ENCODE results near the gene FGFRL1. TPM values are rescaled to one million over a fixed set of nuclear protein-coding genes. Genes with fewer than 3 reads are reported as not detected.
"Not testable (repeated sequence)": the region's sequence is repeated elsewhere in the genome, so short reads cannot be mapped to it uniquely, and the experiment has no call there.

Gene FGFRL1
- total and polyA plus RNA-seq, 2 experiments from 2014 or later = 28.1 to 34.0 TPM

DNA sequence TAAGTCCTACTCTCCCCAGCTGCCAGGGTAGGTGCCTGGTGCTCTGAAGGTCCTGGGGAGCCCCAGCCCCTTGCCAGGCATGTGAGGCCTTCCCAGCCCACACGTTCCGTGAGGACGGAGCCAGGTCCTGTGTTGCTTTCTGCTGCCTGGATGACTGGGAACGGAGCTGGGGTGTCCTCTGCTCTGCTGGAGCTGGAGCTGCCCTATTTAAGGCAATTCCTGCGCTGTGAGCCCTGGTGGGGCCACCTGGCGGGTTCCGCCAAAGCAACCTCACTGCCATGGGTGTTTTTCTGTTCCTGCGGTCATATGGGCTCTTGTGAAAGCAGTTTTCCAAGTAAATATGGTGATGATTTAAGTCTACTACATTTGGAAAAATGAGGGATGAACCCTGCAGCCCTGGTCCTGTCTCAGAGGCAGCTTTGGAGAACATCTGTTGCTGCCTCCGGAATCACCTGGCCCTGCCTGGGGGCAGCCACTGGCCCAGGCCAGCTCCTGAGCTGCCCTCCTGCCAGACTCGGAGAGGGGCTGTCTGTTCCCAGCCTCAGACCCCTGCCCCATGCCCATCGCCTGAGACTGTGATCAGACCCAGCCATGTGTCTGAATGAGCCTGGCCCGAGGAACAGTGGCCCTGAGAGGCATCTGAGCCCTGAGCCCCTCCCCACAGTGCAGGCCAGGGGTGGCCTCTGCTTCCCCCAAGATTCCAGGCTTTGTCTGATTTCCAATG lies 33.2 kb downstream of the FGFRL1 start:
- H3K27ac ChIP-seq = peak overlapping the region; percentile 89
- peak overlapping the region; percentile 31 for H2AFZ ChIP-seq
- no peak overlapping the region for H3K4me3 ChIP-seq
- H3K4me1 ChIP-seq (ENCODE audit: insufficient read depth) = peaks cover 34% of the 10 kb centered on the region
- no peaks in the 10 kb centered on the region for H3K9me3 ChIP-seq (ENCODE audit: low read depth)
- DNase-seq (ENCODE audit: low spot score) = no peak
- no peaks in the 10 kb centered on the region for H3K9me2 ChIP-seq (replicated peaks; ENCODE audit: insufficient read depth)
- no peaks in the 10 kb centered on the region for H3K79me2 ChIP-seq
- peak overlapping the region; percentile 64 for H3K4me2 ChIP-seq
- 94% methylated on average over 12 of the region's 12 CpGs for WGBS (ENCODE audit: low lambda C conversion rate, missing lambda C conversion rate)
- H3K36me3 ChIP-seq (replicated peaks; ENCODE audit: insufficient read depth, low read depth) = no peaks in the 10 kb centered on the region
- H4K20me1 ChIP-seq (ENCODE audit: insufficient read depth, poor library complexity, severe bottlenecking) = no peaks in the 10 kb centered on the region
- H3K27me3 ChIP-seq = no peaks in the 10 kb centered on the region
- TF ChIP-seq EZH2 (IDR thresholded peaks at IDR 0.05; ENCODE audit: borderline replicate concordance) (no peak), EZH2phosphoT487 (IDR thresholded peaks at IDR 0.05; ENCODE audit: low read depth, severe bottlenecking, unreplicated experiment) (no peak)
- TF ChIP-seq, protein P1, sequence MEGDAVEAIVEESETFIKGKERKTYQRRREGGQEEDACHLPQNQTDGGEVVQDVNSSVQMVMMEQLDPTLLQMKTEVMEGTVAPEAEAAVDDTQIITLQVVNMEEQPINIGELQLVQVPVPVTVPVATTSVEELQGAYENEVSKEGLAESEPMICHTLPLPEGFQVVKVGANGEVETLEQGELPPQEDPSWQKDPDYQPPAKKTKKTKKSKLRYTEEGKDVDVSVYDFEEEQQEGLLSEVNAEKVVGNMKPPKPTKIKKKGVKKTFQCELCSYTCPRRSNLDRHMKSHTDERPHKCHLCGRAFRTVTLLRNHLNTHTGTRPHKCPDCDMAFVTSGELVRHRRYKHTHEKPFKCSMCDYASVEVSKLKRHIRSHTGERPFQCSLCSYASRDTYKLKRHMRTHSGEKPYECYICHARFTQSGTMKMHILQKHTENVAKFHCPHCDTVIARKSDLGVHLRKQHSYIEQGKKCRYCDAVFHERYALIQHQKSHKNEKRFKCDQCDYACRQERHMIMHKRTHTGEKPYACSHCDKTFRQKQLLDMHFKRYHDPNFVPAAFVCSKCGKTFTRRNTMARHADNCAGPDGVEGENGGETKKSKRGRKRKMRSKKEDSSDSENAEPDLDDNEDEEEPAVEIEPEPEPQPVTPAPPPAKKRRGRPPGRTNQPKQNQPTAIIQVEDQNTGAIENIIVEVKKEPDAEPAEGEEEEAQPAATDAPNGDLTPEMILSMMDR (IDR thresholded peaks at IDR 0.05; ENCODE audit: poor library complexity) = no peak

DNA sequence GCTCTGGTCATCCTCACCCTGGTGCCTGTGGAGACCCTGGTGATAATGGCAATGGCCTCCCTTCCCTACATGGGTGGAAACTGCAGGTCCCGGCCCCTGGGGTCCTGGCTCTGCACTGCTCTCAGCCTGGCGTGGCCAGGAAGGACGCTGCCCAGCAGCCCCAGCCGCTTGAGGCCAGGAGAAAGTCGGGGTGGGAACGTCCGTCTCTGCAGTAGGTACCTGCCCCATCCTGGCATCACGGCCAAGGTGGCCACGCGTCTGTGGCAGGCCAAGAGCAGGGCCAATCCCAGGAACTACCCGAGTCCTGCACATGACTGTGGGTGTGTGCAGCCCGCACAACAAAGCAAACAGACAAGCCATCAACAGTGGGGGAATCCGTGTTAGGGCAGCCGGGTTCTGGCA lies 33.8 kb downstream of the FGFRL1 start:
- Histone ChIP-seq H3K27ac (no peak overlapping the region), H2AFZ (no peak overlapping the region), H3K9me3 (ENCODE audit: low read depth) (no peaks in the 10 kb centered on the region), H3K4me1 (ENCODE audit: insufficient read depth) (peaks cover 29% of the 10 kb centered on the region), H3K4me2 (no peak overlapping the region), H3K4me3 (no peak overlapping the region), H3K36me3 (replicated peaks; ENCODE audit: insufficient read depth, low read depth) (no peaks in the 10 kb centered on the region), H4K20me1 (ENCODE audit: insufficient read depth, poor library complexity, severe bottlenecking) (no peaks in the 10 kb centered on the region), H3K27me3 (no peaks in the 10 kb centered on the region), H3K79me2 (no peaks in the 10 kb centered on the region), H3K9me2 (replicated peaks; ENCODE audit: insufficient read depth) (no peaks in the 10 kb centered on the region)
- no peak for DNase-seq (ENCODE audit: low spot score)
- TF ChIP-seq EZH2phosphoT487 (IDR thresholded peaks at IDR 0.05; ENCODE audit: low read depth, severe bottlenecking, unreplicated experiment) (no peak), EZH2 (IDR thresholded peaks at IDR 0.05; ENCODE audit: borderline replicate concordance) (no peak)
- TF ChIP-seq, protein P1 (IDR thresholded peaks at IDR 0.05; ENCODE audit: poor library complexity) = no peak
- 91% methylated on average over 9 of the region's 14 CpGs for WGBS (ENCODE audit: low lambda C conversion rate, missing lambda C conversion rate)

DNA sequence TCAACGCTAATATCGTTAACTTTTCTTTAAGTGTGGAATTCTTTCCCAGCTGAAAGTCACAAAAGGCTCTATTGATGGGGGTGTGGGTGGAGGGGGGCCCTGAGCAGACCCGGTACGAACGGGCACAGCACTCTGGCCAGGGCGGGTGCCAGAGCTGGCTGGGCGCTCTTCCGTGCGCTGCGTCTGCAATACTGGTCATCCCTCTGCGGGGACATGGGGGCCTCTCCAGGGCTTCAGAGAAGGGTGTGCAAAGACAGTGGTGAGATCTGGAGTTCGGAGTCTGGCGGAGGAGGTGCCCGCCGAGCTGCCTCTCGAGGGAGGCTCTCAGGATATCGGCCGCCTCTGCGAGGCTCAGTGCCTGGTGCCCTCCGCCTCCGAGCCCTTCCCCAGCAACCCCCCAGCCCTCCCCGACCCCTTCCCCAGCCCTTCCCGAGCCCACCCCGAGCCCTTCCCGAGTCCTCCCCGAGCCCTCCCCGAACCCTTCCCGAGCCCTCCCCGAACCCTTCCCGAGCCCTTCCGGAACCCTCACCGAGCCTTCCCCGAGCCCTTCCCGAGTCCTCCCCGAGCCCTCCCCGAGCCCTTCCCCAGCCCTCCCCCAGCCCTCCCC lies 34.3 kb downstream of the FGFRL1 start:
- H3K4me3 ChIP-seq = no peak overlapping the region
- H2AFZ ChIP-seq = no peak overlapping the region
- 91% methylated on average over 8 of the region's 36 CpGs for WGBS (ENCODE audit: low lambda C conversion rate, missing lambda C conversion rate)
- no peak for DNase-seq (ENCODE audit: low spot score)
- H3K27ac ChIP-seq = no peak overlapping the region
- no peaks in the 10 kb centered on the region for H3K27me3 ChIP-seq
- H3K36me3 ChIP-seq (replicated peaks; ENCODE audit: insufficient read depth, low read depth) = no peaks in the 10 kb centered on the region
- no peaks in the 10 kb centered on the region for H3K9me3 ChIP-seq (ENCODE audit: low read depth)
- TF ChIP-seq EZH2phosphoT487 (IDR thresholded peaks at IDR 0.05; ENCODE audit: low read depth, severe bottlenecking, unreplicated experiment) = no peak
- TF ChIP-seq, protein P1 (IDR thresholded peaks at IDR 0.05; ENCODE audit: poor library complexity) = no peak
- TF ChIP-seq EZH2 (IDR thresholded peaks at IDR 0.05; ENCODE audit: borderline replicate concordance) = no peak
- H3K4me1 ChIP-seq (ENCODE audit: insufficient read depth) = peaks cover 28% of the 10 kb centered on the region
- no peak overlapping the region for H3K4me2 ChIP-seq
- H3K79me2 ChIP-seq = no peaks in the 10 kb centered on the region
- no peaks in the 10 kb centered on the region for H4K20me1 ChIP-seq (ENCODE audit: insufficient read depth, poor library complexity, severe bottlenecking)
- no peaks in the 10 kb centered on the region for H3K9me2 ChIP-seq (replicated peaks; ENCODE audit: insufficient read depth)

DNA sequence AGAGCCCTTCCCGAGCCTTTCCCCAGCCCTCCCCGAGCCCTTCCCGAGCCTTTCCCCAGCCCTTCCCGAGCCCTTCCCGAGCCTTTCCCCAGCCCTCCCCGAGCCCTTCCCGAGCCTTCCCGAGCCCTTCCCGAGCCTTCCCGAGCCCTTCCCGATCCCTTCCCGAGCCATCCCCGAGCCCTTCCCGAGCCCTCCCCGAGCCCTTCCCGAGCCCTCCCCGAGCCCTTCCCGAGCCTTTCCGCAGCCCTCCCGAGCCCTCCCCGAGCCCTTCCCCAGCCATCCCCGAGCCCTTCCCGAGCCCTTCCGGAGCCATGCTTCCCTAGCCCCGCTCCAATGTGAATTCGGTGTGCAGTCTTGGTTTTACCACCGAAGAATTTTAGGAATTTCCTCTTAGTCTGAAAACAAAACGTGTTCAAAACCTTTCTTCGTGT lies 35.2 kb downstream of the FGFRL1 start:
- peak; percentile 82 for DNase-seq (ENCODE audit: low spot score)
- H3K4me3 ChIP-seq; H4K20me1 ChIP-seq (ENCODE audit: insufficient read depth, poor library complexity, severe bottlenecking); H2AFZ ChIP-seq; H3K27me3 ChIP-seq; H3K79me2 ChIP-seq; H3K9me3 ChIP-seq (ENCODE audit: low read depth); H3K27ac ChIP-seq; H3K36me3 ChIP-seq (replicated peaks; ENCODE audit: insufficient read depth, low read depth); H3K9me2 ChIP-seq (replicated peaks; ENCODE audit: insufficient read depth): not testable (repeated sequence)
- Histone ChIP-seq H3K4me2 (peak overlapping the region; percentile 26), H3K4me1 (ENCODE audit: insufficient read depth) (peaks cover 21% of the 10 kb centered on the region)
- WGBS (ENCODE audit: low lambda C conversion rate, missing lambda C conversion rate) = 15% methylated on average over 8 of the region's 29 CpGs
